GM12878 (cell line): ENCODE measurements around the gene TPSB2.

Experiments used
- SREBF2 ChIP-seq: IDR thresholded peaks from 2 replicates; pipeline ENCODE4 v1.6.1; 2012; ENCODE audit warnings: mild to moderate bottlenecking, low read length
- TF ChIP-seq, protein P1 (sequence below), 3 experiments: IDR thresholded peaks in 2 of 3; conservative IDR thresholded peaks in 1 of 3; 2 replicates each; pipeline ENCODE4 v1.5.1; 2011; ENCODE audit warnings: low read depth in 3 of 3, low read length in 3 of 3, mild to moderate bottlenecking in 3 of 3, control low read depth in 2 of 3, moderate library complexity in 2 of 3, inconsistent platforms in 1 of 3, mixed read lengths in 1 of 3; ENCODE audit not compliant: control insufficient read depth in 2 of 3, insufficient read depth in 1 of 3; ENCODE audit errors: extremely low read depth in 1 of 3

- no peak for TF ChIP-seq SREBF2
- TF ChIP-seq, protein P1, sequence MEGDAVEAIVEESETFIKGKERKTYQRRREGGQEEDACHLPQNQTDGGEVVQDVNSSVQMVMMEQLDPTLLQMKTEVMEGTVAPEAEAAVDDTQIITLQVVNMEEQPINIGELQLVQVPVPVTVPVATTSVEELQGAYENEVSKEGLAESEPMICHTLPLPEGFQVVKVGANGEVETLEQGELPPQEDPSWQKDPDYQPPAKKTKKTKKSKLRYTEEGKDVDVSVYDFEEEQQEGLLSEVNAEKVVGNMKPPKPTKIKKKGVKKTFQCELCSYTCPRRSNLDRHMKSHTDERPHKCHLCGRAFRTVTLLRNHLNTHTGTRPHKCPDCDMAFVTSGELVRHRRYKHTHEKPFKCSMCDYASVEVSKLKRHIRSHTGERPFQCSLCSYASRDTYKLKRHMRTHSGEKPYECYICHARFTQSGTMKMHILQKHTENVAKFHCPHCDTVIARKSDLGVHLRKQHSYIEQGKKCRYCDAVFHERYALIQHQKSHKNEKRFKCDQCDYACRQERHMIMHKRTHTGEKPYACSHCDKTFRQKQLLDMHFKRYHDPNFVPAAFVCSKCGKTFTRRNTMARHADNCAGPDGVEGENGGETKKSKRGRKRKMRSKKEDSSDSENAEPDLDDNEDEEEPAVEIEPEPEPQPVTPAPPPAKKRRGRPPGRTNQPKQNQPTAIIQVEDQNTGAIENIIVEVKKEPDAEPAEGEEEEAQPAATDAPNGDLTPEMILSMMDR (IDR thresholded peaks at IDR 0.05 in 2 of 3, conservative IDR thresholded peaks at IDR 0.05 in 1 of 3; ENCODE audit: control insufficient read depth in 2 of 3, extremely low read depth in 1 of 3, insufficient read depth in 1 of 3, low read depth in 3 of 3, low read length in 3 of 3): no peak
Measured at GRCh38 chr16:1184980-1185379, 45.0 kb downstream of the TPSB2 start.
